GM18867 (cell line): ENCODE measurements around the gene IZUMO1.
"Not testable (repeated sequence)": the region's sequence is repeated elsewhere in the genome, so short reads cannot be mapped to it uniquely, and the experiment has no call there.

Source experiments
- ATAC-seq: cut with Tn5 transposase; IDR thresholded peaks from one replicate; pipeline ENCODE4 v1.9.1; 2021; ENCODE audit warnings: mild to moderate bottlenecking, moderate library complexity; ENCODE audit not compliant: unreplicated experiment

IZUMO1 gene

DNA sequence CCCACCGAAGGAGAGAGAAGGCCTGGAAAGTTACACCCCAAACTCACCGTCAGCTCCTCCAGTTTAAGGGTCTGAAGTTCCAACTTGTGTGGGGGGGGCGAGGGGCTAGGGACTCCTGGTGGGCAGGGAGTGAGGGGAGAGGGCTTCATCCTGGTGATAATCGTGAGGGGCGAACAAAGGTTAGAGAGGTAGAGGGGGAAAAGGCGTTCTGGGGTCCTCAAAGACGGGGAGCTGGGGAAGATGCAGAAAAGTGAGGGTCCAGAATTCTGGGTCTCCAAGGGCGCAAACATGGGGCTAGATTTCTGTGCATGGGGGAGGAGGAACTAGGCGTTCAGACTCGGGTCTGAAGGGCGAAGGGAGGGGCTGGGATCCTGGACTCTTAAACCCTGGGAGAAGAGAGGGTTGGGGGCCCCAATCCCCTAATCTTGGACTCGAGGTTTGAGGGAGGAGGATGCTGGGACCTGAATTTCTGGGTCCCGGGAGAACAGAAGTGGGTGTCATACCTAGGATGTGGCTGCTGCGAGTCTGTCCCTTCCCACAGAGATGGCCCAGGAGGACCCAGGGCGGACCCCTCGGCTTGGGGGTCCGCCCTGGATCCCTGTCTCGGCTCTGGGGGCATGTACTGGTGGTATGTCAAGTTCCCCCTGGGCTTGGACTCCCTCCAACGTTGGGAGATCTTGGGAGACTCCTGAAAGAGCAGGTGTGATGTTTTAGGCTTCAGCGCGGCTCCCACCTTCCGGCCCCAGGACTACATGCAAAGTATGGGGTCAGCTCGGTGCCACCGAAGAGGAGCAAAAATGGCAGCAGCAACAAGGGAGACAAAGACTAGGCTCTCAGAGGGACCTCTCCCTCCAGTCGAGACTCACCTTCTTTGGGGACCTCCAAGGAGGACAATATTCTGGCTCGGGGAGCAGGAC is 31.7 kb downstream of the IZUMO1 start:
- ATAC-seq = no peak

DNA sequence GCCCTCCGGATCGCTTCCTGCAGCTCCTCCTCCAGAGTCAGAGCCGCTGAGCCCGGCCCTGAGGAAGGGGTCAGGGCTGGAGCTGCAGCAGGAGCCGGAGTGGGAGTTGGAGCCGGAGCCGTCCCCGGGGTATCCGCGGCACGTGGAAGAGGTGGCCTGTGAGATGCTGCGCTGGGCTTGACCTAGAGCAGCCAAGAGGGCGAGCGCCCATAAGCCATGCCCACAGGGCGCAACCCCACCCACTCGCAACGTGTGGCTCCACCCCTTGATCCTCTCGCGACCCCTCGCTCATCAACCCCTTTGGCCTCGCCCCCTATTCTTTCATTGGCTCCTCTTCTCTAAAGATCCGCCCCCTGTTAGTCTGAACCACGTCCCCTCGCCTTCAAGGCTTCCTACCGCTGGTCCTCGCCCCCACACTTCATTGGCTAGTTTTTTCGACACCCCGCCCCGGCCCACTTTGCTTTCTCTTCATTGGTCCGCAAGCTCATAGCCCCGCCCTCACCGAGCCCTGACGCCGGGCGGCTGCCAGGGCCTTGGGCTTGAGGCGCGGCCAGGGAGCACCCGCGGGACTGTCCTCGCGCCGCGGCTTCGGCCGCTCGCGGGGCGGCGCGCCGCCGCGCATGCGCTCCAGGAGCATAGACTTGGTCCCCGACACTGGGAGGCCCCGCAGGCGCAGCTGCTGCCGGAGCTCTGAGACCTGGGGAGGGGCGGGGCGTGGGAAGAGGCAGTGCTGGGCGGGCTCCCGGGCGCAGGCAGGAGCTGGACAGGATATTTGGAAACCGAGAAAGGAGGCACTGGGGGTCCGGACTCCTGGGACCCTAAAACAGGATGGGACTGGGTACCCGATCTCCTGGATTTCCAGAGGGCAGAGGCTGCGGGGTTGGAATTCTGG is 32.6 kb downstream of the IZUMO1 start:
- peak; percentile 82 for ATAC-seq

- ATAC-seq = no peak
These were observed 33.5 kb downstream of the IZUMO1 start for GRCh38 chr19:48713041-48713863.

DNA sequence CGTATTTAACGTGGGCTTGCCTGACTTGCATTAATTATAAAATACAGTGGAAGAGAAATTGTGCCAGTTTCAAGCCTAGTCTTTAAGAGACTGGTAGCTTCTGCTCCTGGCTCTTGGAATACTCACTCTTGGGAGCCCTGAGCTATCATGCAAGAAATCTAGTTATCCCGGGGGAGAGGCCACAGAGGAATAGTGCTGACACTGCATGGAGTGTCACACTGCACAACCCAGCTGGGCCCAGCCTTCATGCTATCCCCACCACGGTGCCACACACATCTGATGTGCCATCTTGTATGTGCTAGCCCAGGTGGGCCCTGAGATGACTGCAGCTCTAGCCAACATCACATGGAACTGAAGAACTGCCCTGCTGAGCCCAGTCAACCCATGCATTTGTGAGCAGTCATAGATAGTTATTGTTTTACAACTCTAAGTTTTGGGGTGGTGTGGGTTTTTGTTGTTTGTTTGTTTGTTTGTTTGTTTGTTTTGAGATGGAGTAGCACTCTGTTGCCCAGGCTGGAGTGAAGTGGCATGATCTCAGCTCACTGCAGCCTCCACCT is 35.5 kb downstream of the IZUMO1 start:
- no peak for ATAC-seq

DNA sequence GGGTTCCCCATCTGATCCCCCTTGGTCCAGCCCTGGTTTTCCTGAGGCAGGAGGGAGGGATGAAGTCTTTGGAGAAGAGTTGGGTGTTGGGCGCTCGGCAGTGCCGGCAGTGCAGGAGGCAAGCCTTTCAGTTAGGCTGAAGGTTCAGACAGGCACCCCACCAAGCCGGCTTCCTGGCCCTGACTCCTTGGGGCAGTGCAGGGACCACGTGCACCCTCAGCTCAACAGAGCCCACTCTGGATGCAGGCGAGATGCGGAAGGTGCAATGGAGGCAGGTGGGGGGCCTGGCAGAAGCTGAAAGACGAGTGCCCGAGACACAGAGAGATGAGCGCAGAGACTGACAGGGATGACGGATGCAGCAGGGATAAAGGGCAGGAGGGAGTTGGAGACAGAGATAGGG is 38.2 kb downstream of the IZUMO1 start:
- no peak for ATAC-seq

GRCh38 chr19:48705431-48705830 is 41.3 kb downstream of the IZUMO1 start:
- no peak for ATAC-seq

GRCh38 chr19:48703316-48703715 is 43.4 kb downstream of the IZUMO1 start:
- no peak for ATAC-seq

DNA sequence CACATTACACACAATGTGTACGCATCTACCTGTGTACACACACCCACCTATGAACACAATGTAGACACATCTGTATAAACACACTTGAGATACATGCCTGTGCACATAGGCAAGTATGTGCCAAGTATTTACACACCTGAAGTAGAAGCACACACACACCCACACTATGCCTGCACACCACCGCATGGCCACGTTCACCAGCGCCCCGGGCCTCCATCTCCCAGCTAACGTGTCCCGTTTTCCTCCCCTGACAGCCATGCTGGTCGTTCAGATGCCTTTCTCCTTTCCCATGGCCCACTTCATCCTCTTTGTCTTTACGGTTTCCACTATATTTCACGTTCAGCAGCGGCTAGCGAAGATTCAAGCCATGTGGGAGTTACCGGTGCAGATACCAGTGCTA is 44.0 kb downstream of the IZUMO1 start:
- no peak for ATAC-seq

- ATAC-seq = no peak
These were observed 48.7 kb downstream of the IZUMO1 start for GRCh38 chr19:48698046-48698445.

- no peak for ATAC-seq
These were observed 50.2 kb downstream of the IZUMO1 start for GRCh38 chr19:48696353-48697010.

GRCh38 chr19:48695743-48696352 is 50.9 kb downstream of the IZUMO1 start, which contains the start of gene FUT2:
FUT2 (plus strand) TSS chr19:48695971; CDS start chr19:48702957, 6,986 bp downstream.
- ATAC-seq = no peak

GRCh38 chr19:48693629-48694028 is 53.1 kb downstream of the IZUMO1 start:
- not testable (repeated sequence) for ATAC-seq
